ENCODE results near the gene PLET1.

The PLET1 gene

DNA sequence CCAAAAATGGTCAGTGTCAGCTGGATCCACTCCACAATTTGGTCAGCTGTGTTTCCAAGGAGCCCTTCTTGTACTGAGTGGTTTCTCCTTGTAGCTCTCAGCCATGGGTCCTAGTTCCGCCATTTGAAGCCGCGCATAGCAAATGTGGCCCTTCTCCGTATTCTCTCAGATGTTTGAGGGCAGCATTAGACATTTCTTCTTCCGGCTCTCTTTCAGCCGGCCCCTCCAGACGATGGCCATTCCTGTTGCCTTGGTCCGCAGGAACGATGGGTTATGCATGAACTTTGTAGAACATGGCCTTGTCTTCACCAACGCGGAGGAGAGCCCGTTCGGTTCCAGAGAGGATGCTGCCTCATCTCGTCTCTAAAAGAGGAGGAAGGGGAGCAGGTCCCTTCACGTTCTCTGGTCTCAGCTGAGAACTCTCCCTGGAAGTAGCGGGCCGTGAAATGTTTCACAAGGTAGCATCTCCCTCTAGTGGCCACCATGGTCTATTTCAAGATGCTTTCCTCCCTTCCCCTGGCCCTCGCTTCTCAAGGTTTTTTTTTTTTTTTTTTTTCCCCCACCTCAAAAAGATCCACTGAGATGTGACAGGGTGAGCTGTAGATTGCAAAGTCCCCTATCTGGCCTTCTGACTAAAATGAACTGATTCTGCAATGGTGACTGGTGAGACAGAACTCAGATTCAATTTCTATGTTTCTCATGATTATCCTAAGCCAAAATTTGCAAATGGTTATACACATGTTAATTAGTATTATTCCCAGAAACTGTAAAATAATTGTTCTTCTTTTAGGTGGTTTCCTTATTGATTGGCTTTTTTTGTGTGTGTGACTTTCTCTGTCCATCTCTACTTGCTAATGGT is 19.8 kb upstream of the PLET1 start:
- DNase-seq: peak; percentile 63 to 91

DNA sequence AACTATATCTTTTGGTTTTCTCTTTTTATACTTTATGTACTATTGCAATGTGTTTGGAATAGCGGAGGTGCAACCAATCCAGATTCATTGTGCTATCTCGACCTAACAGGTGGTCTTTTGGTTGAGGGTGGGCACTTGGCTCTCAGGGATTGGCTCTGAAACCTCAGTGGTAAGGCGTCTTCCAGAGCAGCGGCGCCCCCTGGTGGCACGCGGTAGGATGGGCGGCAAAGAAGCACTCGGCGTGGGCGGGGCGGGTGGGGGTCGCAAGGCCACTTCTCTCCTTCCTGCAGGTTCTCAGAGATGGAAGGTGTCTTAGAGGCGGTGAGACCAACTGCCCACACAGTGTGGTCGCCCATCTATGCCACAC is 19.2 kb upstream of the PLET1 start:
- DNase-seq: peak; percentile 35 to 70

DNA sequence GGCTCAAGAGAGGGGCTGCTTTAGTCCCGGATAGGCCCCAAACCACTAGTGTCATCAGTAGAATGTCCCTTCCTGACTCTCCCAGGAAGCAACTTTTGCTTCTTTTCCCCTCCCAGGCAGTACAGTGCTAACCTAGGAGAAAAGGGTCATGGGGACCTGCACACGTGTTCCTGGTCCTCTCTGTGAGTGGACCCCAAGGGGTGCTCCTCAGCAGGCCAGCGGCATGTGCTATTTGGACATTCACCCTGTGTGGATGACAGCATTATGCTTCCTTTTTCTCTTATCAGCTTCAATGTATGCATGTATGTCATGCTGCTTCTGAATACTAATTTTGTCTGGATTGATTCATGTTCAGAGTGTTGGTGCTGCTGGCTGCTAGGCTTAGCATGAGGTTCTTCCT is 18.1 kb upstream of the PLET1 start:
- no peak for DNase-seq

DNA sequence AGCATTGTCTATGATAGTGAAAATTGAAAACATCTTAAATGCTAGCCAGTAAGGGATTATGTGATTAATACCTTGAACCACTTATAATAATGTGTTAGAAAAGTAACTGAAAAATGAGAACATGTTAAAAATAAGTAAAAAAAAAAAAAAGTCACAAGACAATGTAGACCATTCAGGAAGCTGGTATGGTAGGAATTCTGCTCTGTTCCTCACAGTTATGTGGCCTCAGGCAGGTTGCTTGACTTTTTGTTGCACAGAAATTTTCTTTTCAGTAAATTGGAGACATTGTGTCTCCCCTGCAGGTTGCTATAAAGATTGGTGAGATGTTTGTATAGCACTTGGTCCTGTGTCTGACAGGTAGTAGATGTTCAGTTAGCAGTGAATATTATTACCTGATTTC is 17.3 kb upstream of the PLET1 start:
- DNase-seq: no peak

DNA sequence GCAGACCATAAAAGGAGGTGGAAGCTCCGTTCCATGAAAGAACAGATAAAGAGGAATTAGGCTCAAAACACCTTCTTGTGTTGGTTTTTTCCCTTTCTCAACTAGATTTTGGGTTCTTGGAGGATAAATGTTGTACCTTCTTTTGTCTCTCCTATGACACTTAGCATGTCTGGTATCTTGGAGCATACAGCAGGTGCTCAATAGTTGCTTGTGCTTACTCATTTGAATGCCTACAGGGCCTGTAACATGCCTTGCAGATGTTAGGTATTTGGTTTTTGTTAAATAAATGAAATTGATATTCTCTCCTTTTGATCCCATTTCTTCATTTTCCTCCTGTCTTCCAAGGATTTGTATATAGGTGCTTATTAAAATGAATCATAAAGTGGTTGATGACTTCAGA is 16.4 kb upstream of the PLET1 start:
- DNase-seq: no peak

DNA sequence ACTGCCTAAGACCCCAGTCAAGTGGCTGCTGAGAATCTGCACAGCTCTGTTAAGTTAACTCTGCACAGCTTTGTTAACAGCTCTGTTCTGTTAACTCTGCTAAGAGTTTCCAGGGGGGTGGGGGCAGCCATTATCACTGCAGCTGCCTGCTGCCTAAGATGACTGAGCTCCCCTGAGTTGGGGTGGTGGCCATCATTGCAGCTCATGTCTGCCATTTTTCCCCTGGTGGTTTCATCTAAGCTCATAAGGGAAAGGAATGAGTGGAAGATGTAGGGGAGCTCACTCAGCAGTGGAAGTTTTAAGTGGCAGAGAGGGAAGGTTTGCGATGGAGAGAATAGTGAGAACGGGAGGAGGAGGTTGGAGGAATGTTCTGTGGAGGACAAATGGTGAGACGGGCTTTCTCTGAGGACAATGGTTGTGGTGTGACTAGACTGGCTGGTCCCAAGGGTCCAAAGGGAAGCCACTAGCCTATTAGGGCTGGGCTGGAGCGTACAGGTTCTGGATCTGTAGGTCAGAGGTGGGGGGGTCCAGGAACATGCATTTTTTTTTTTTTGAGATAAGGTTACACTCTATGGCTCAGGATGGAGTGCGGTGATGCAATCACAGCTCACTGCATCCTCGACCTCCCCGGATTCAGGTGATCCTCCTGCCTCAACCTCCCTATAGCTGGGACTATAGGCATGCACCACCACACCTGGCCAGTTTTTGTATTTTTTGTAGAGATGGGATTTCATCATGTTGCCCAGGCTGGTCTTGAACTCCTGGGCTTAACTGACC is 13.5 kb upstream of the PLET1 start:
- no peak for DNase-seq

DNA sequence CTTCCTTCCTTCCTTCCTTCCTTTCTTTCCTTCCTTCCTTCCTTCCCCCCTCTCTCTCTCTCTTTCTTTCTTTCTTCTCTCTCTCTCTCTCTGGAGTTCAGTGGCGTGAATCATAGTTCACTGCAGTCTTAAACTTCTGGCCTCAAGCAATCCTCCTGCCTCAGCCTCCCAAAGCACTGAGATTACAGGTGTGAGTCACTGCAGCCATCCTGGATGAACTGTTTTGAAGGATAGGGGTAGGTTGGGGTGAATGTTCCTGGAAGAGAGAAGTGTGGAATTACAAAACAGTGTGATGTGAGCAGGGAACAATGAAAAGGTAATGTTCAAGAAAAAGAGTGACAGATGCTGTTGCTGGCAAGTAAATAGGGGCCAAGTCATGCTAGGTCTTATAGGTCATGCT is 12.4 kb upstream of the PLET1 start:
- no peak for DNase-seq

DNA sequence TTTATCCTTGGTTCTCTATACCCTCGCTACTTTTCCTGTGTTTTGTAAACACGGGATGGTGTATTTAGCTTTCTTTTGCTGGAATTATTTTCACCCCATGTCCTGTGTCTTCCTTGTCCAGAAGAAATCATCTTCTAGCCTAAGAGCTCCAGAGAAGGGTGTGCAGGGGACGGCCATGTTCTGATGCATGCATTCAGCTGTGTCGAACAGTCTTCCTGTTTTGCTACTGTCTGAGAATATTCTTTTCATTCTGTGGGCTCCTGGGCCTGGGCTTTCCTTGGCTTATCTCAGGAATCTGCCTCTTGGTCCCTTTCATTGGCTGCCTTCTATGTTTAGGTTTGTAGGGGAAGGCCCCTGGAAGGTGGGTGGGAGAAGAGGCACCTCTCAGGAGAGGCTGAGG is 10.6 kb upstream of the PLET1 start:
- DNase-seq: no peak

DNA sequence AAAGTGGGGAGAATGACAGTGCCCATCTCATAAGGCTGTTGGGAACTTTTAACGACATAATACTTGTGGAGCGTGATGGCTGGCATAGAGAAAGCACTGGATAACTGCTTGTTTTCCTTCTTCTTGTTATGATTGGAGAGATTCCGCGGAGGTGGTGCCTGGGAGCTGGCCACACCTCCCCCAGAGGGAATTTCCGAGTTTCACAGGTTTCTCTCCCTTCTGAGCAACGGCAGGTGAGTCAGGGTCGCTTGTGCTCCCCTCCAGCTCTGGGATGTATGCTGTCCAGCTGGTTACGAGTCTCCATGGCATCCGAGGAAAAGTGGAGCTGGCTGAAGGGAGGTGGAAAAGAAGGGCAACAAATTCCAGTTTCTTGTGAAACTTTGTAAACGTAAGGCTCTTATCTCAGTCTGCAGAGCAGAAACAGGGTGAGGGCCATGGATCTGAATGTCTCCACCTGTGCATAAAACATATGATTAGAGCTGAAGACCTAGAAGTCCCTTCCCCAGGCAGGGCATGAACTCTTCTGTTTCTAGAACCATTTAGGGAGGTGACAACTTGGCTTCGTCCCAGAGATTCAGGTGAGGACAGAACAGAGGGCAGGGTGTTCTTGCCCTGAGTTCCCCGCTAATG is 10.0 kb upstream of the PLET1 start:
- DNase-seq: no peak

DNA sequence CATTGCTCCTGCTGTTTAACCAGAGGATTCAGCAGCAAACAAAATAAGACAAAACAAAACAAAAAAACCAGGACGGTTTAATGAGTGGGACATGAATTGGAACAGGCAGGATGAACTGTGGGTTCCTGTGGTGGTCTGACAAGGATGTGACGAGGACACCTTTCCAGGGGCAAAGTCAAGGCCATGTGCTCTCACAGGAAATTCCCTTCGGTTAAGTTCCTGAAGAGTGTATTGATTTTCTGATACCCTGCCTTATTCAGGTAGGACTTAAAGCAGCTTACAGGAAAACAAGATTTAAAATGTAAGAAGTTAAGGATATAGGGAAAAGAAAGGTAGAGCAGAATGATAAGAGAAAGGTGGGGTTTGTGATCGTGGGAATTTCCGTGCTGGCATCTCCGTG is 8.5 kb upstream of the PLET1 start:
- DNase-seq: no peak

DNA sequence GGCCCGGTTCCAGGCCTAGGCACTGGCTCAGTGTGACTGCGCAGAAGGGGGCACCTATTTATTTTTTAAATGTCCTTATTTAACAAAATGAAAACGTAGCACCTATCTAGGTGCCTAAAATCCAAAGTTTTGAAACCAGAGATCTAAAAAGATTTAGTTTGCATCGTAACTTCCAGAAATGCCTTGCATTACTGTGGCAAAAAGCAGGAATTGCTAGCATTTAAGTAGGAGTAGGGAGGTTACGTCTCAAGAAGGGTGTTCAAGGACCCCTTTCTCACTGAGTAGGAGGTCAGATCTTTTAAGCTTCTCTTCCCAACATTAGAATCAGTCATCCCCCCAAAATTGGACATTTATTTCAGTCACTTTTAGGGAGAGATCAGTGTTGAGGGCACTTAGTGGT is 7.7 kb upstream of the PLET1 start:
- no peak for DNase-seq

DNA sequence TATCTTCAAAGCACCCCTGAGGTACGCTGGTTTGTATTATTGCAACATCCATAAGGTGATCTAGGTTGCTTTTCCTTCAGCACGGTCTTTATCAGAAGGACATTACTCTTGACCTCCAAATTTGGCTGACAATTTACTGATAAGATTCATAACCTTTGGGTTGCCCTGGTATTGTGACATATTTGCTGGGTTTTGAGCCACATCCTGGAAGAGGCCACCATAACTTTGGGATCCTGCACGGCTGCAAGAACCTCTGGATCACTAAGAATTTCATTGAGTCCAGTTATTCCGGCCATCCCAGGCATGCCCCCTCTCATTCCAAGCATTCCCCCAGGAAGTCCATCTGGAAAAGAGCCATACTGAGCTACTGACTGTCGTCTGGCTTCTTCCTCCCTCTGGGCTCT is 6.5 kb upstream of the PLET1 start:
- DNase-seq: no peak

DNA sequence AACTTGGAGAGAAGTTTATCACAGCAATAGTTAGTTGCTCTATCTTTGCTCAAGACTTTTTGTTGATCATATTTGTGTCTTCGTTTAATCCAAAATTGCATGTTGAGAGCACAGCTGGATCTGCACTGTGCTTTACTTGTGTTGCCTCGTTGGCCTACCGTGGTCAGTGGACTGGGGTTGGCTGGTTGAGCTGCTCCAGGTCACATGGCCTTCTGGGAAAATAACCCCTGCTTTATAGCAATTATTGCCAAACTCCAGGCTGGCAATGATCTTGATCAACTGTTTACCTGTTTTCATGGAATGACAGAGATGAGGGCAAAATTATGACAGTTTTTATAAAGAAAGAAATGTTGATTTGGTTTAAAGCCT is 5.7 kb upstream of the PLET1 start:
- no peak for DNase-seq

DNA sequence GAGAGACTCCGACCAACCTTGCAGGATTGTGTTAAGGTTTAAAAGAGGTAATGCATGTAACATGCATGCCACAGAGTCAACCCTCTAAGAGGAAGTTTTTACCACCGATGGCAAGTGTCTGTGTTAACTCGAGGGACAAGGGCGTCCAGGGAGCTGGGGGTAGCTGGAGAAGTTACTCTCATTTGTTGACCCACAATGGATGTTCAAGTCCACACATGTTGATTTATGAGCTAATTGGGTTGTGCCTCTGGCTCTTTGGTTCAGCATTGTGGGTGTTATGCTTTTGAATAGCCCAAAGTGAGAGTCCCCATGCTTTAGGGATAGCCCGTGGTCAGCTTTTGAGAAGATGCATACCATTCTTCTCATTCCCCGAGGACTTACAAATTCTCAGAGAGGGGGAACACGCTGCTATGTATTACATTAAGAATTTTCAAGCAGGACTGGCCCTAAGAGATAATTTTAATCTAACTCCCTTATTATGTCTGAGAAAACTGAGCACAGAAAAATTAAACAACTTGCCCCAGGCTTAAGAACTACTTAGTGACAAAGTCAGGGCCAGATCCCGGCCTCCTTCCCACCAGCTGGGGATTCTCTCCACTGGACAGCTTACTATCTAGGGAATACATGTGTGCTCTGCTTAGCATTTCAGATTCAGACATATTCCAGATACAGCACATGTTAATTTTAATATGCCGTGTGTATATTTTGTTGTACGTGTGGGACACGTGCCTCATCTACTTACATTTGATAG is 5.2 kb upstream of the PLET1 start:
- no peak for DNase-seq

DNA sequence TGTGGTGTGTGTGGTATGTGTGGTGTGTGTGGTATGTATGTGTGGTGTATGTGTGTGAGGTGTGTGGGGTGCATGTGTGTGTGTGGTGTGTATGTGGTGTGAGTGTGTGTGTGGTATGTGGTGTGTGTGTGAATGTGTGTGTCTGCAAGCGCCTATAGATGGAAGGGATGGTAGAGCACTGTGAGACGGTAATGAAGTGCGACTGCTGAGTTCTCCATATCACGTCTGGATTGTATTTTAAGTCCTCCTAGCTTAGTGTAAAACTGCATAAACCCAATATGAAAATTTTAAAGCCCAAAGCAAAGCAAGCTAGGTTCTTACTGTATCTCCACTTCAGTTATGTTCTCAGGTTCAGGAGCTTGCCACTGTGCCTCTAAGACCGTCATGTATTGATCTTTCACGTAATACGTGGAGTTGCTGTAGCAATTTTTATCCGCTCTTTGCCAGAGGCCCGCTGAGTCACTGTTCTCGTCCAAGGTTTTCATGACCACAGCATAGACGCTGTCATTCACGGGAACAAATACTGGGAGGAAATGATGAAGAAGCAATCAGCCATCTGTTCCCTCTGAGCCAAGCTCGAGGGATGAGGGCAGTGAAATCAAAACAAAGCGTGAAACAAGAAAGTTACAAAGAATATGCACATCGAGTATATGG is 5.5 kb downstream of the PLET1 start:
- DNase-seq: peak; percentile 72 to 77

DNA sequence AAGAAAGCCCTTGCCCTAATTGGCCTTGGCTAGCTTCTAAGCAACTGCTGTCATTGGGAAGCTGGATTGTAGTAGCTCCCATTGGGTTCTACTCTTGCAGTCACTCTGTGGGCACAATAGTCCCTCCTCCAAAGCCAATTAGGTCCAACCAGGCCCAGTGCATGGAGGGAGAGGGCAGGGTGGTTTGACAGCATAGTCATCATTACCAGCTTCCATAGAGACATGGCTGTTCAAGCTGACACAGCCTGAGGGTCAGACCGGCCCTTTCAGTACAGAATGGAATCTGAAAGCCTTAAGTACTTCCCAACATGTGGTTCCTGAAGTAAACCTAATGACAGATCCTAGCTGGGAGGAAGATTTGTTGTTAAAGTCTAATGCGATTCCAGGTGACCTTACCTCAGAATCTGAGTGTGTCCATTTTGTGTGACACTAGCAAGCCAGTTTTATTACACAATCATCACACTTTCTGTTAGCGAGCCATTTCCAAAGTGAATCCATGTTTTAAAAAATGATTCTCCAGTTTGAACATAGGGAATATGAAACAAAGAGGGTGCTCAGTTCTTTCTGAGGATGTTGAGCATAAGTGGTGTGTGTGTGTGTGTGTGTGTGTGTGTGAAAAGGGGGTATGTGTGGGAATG is 6.9 kb downstream of the PLET1 start:
- DNase-seq: no peak

DNA sequence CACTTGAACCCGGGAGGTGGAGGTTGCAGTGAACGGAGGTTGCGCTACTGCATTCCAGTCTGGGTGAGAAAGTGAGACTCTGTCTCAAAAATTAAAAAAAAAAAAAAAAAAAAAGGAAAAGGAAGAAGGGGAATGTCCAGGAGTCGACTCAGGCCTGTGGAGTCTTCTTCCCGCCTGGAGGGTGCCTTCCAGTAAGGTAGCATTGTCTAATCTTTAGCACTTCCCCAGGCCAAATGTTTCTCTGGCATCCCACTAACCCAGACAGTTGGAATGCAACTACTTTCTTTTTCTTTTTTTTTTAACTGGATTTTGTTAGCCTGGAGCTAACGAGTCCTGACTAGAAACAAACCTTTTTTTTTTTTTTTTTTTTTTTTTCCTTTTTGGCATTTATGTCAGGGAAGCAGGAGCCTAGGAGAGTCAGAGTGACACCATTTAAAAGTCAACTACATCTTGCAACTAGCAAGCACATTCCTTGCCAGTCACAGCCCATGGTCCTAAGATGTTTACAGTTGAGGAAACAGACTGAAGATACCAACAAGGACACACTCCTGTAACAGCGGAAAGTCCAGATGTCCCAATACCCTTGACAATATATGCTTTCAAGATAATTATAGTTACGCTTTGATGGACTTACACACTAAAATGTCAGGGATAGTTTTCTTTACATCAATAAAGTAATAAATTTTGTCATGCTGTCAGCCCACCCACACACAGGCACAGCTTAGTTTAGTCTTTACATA is 10.6 kb downstream of the PLET1 start:
- no peak for DNase-seq

DNA sequence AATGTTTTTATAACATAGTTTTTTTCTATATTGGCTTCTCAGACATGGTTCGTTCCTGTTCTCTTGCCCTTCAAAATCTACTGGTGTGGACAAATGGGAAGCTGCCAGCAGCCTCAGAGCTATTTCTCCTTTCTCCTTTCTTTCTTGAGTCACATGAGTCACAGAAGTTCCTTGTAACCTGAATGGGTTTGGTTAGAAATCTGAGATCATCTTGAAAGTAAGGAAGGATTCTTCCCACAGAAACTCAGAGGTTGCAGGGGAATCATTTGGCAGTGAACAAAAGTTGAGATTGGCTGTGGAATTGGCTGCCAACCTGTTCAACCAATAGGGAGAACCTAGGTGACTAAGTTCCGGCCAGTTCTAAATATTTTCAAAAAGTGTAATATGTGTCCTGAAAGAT is 12.5 kb downstream of the PLET1 start:
- DNase-seq: no peak

DNA sequence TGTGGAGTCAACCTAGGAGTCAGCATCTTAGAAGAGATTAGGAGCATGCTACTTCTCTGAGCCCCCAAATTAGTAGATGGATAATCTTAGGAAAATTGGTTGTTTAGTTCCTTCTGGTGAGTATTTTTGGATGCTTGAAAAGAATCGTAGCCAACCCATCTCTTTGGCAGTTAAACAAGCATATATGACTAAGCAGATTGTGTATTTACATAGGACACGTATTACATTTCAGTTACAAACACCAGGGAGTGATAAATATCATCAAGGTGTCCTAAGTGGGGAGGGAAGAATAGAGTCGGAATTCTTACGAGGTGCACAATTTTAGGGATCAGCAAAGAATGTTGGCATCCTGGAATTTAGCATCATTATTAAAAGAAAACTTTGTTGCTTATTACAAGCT is 13.5 kb downstream of the PLET1 start:
- DNase-seq: no peak

DNA sequence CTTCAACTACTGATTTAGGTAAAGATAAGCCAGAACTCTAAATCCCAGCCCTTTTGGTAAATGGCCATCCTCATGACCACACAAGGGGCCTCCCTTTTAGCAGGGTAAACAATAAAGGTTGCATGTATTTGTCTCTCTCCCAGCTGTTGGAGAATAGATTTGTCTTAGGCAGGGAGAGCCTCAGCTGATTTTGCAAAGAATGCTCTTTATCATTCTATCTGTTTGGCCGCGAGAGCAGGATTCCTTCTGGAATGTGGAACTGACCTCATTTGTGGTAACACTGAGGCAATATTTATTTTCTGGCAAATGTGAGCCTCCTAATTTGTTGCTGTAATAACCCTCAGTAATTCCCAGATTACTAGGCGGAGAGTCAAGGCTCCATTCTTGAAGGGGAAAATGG is 19.2 kb downstream of the PLET1 start:
- no peak for DNase-seq

DNA sequence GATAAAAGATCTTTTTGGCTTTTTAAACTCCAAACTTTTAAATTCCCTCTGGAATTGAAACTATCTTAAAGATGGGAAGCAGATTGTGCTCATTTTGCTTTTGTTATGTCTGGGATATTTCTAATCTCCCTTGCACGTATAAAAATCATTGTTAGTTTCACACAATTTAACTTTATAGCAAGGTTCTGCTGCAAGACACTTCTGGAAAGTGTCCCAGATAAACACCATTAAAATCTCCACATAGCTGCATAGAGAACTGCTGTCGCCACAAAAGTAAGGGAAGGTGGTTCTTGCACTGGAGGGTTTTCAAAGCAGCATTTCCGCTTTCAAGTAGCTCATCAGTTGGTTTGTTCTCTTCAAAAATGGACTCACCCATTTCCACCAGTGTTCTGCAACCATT is 22.6 kb downstream of the PLET1 start:
- DNase-seq: no peak

DNA sequence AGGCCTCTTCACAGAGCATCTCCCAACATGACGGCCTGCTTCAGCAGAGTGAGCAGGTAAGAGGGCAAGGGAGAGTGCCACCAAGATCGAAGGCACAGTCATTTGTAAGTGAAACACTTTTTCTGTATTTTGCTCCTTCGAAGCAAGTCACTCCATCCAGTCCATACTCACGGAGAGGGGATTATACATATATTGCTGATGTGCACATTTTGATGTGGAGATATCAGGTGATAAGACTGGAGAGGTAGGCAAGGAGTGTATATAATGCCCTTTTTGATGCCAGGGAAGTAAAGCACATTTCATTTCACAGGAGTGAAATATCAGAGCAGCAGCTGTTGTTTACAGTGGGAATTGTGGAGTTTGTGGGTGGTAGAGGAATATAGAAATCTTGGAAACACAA is 23.2 kb downstream of the PLET1 start:
- DNase-seq: no peak
